Measurements from ENCODE around the gene OTUD3. TPM values are rescaled to one million over a fixed set of nuclear protein-coding genes. Genes with fewer than 3 reads are reported as not detected.

Gene OTUD3
- polyA plus RNA-seq (2013, experiment 1 of 2), result 4.1 TPM
- 3.6 TPM for polyA plus RNA-seq (2013, experiment 2 of 2)

GRCh38 chr1:19882111-19883071, at the start of gene OTUD3:
OTUD3 (plus strand) TSS chr1:19882395; CDS start chr1:19882514, 119 bp downstream.
- peak within 1 kb of the TSS in 1 of 2 experiments; percentile 98 for H3K14ac ChIP-seq (ENCODE audit: low read length in 2 of 2)
- peak within 1 kb of the TSS; percentile 10 for H4K8ac ChIP-seq (ENCODE audit: low read length)
- peak within 1 kb of the TSS; percentile 34 to 67 for H3K18ac ChIP-seq (ENCODE audit: low read depth in 1 of 2, low read length in 2 of 2)
- no peaks in the 10 kb centered on the region for H3K4me1 ChIP-seq (ENCODE audit: control insufficient read depth, insufficient read depth, low read depth, low read length)
- peak within 1 kb of the TSS; percentile 78 for H2BK5ac ChIP-seq (ENCODE audit: low read depth, low read length, poor library complexity, severe bottlenecking)
- peak within 1 kb of the TSS; percentile 39 for H2AFZ ChIP-seq (ENCODE audit: low read depth, low read length)
- peak within 1 kb of the TSS; percentile 67 for H2BK120ac ChIP-seq (ENCODE audit: low read depth, low read length)
- H2BK15ac ChIP-seq (ENCODE audit: low read depth, poor library complexity, severe bottlenecking), result peak within 1 kb of the TSS; percentile 99
- whole genome bisulfite sequencing, result under 1% methylated on average over 82 of the region's 97 CpGs
- H3K27ac ChIP-seq (ENCODE audit: low read length, poor library complexity, severe bottlenecking), result peak within 1 kb of the TSS; percentile 68
- H3K79me1 ChIP-seq (replicated peaks; ENCODE audit: low read length, poor library complexity, severe bottlenecking), result peaks cover 6% of the 10 kb centered on the region
- no peaks in the 10 kb centered on the region for H3K9me3 ChIP-seq (ENCODE audit: control insufficient read depth, low read length)
- H3K4me2 ChIP-seq (ENCODE audit: low read length, poor library complexity, severe bottlenecking), result peak within 1 kb of the TSS; percentile 92
- H3K9ac ChIP-seq (ENCODE audit: low read length), result peak within 1 kb of the TSS; percentile 95
- peak within 1 kb of the TSS; percentile 93 to 98 for H3K4me3 ChIP-seq (ENCODE audit: insufficient read depth in 1 of 2, low read depth in 1 of 2, low read length in 2 of 2)
- H3K23ac ChIP-seq (ENCODE audit: low read length in 2 of 2), result peak within 1 kb of the TSS in 1 of 2 experiments; percentile 28
- H3K4ac ChIP-seq (ENCODE audit: low read depth in 1 of 2, low read length in 2 of 2), result peak within 1 kb of the TSS; percentile 57 to 89
- DNase-seq, result peak; percentile 98
- peak within 1 kb of the TSS; percentile 45 for H2AK5ac ChIP-seq (ENCODE audit: low read length, severe bottlenecking)
- peaks cover 3% of the 10 kb centered on the region in 2 experiments for H3K36me3 ChIP-seq (ENCODE audit: control insufficient read depth in 1 of 2, insufficient read depth in 2 of 2, low read depth in 1 of 2, low read length in 2 of 2)
- H4K91ac ChIP-seq (ENCODE audit: low read length), result peak within 1 kb of the TSS; percentile 36
- H2BK12ac ChIP-seq (ENCODE audit: low read length in 2 of 2), result no peak within 1 kb of the TSS
- H3K27me3 ChIP-seq (ENCODE audit: control insufficient read depth in 1 of 2, insufficient read depth in 1 of 2, low read length in 2 of 2), result no peaks in the 10 kb centered on the region

- H2AFZ ChIP-seq (ENCODE audit: low read depth, low read length), result no peak overlapping the region
- H2BK12ac ChIP-seq (ENCODE audit: low read length in 2 of 2), result no peak overlapping the region
- H2BK15ac ChIP-seq (ENCODE audit: low read depth, poor library complexity, severe bottlenecking), result no peak overlapping the region
- no peak overlapping the region for H4K91ac ChIP-seq (ENCODE audit: low read length)
- H3K14ac ChIP-seq (ENCODE audit: low read length in 2 of 2), result no peak overlapping the region
- H3K4ac ChIP-seq (ENCODE audit: low read depth in 1 of 2, low read length in 2 of 2), result no peak overlapping the region
- no peaks in the 10 kb centered on the region for H3K4me1 ChIP-seq (ENCODE audit: control insufficient read depth, insufficient read depth, low read depth, low read length)
- H2BK5ac ChIP-seq (ENCODE audit: low read depth, low read length, poor library complexity, severe bottlenecking), result no peak overlapping the region
- DNase-seq, result no peak
- no peak overlapping the region for H3K18ac ChIP-seq (ENCODE audit: low read depth in 1 of 2, low read length in 2 of 2)
- 87% methylated on average over 4 of the region's 4 CpGs for WGBS
- no peak overlapping the region for H2AK5ac ChIP-seq (ENCODE audit: low read length, severe bottlenecking)
- no peak overlapping the region for H3K4me2 ChIP-seq (ENCODE audit: low read length, poor library complexity, severe bottlenecking)
- no peaks in the 10 kb centered on the region for H3K79me1 ChIP-seq (replicated peaks; ENCODE audit: low read length, poor library complexity, severe bottlenecking)
- H3K23ac ChIP-seq (ENCODE audit: low read length in 2 of 2), result no peak overlapping the region
- no peak overlapping the region for H3K9ac ChIP-seq (ENCODE audit: low read length)
- H3K36me3 ChIP-seq (ENCODE audit: control insufficient read depth in 1 of 2, insufficient read depth in 2 of 2, low read depth in 1 of 2, low read length in 2 of 2), result no peaks in the 10 kb centered on the region
- H3K9me3 ChIP-seq (ENCODE audit: control insufficient read depth, low read length), result peaks cover 11% of the 10 kb centered on the region
- H3K4me3 ChIP-seq (ENCODE audit: insufficient read depth in 1 of 2, low read depth in 1 of 2, low read length in 2 of 2), result no peak overlapping the region
- no peak overlapping the region for H4K8ac ChIP-seq (ENCODE audit: low read length)
- H2BK120ac ChIP-seq (ENCODE audit: low read depth, low read length), result no peak overlapping the region
- no peaks in the 10 kb centered on the region for H3K27me3 ChIP-seq (ENCODE audit: control insufficient read depth in 1 of 2, insufficient read depth in 1 of 2, low read length in 2 of 2)
- H3K27ac ChIP-seq (ENCODE audit: low read length, poor library complexity, severe bottlenecking), result no peak overlapping the region
These were observed 46.6 kb upstream of the OTUD3 start for GRCh38 chr1:19835578-19835977.

- Histone ChIP-seq H3K27me3 (ENCODE audit: control insufficient read depth in 1 of 2, insufficient read depth in 1 of 2, low read length in 2 of 2) (no peaks in the 10 kb centered on the region), H2BK15ac (ENCODE audit: low read depth, poor library complexity, severe bottlenecking) (no peak overlapping the region), H3K27ac (ENCODE audit: low read length, poor library complexity, severe bottlenecking) (no peak overlapping the region), H2AFZ (ENCODE audit: low read depth, low read length) (no peak overlapping the region), H3K4ac (ENCODE audit: low read depth in 1 of 2, low read length in 2 of 2) (no peak overlapping the region), H3K4me1 (ENCODE audit: control insufficient read depth, insufficient read depth, low read depth, low read length) (no peaks in the 10 kb centered on the region), H3K23ac (ENCODE audit: low read length in 2 of 2) (no peak overlapping the region), H3K18ac (ENCODE audit: low read depth in 1 of 2, low read length in 2 of 2) (no peak overlapping the region), H2BK120ac (ENCODE audit: low read depth, low read length) (no peak overlapping the region), H4K8ac (ENCODE audit: low read length) (no peak overlapping the region), H3K9me3 (ENCODE audit: control insufficient read depth, low read length) (no peaks in the 10 kb centered on the region), H3K36me3 (ENCODE audit: control insufficient read depth in 1 of 2, insufficient read depth in 2 of 2, low read depth in 1 of 2, low read length in 2 of 2) (no peaks in the 10 kb centered on the region), H3K9ac (ENCODE audit: low read length) (no peak overlapping the region), H3K4me2 (ENCODE audit: low read length, poor library complexity, severe bottlenecking) (no peak overlapping the region), H2AK5ac (ENCODE audit: low read length, severe bottlenecking) (no peak overlapping the region), H3K14ac (ENCODE audit: low read length in 2 of 2) (no peak overlapping the region), H3K4me3 (ENCODE audit: insufficient read depth in 1 of 2, low read depth in 1 of 2, low read length in 2 of 2) (no peak overlapping the region), H4K91ac (ENCODE audit: low read length) (no peak overlapping the region), H3K79me1 (replicated peaks; ENCODE audit: low read length, poor library complexity, severe bottlenecking) (no peaks in the 10 kb centered on the region), H2BK12ac (ENCODE audit: low read length in 2 of 2) (no peak overlapping the region), H2BK5ac (ENCODE audit: low read depth, low read length, poor library complexity, severe bottlenecking) (no peak overlapping the region)
- 83% methylated on average over 1 of the region's 2 CpGs for WGBS
- DNase-seq, result no peak
These were observed 44.3 kb upstream of the OTUD3 start for GRCh38 chr1:19837866-19838265.

GRCh38 chr1:19840228-19840627, 42.0 kb upstream of the OTUD3 start:
- H3K18ac ChIP-seq (ENCODE audit: low read depth in 1 of 2, low read length in 2 of 2), result no peak overlapping the region
- DNase-seq, result no peak
- no peaks in the 10 kb centered on the region for H3K9me3 ChIP-seq (ENCODE audit: control insufficient read depth, low read length)
- no peaks in the 10 kb centered on the region for H3K36me3 ChIP-seq (ENCODE audit: control insufficient read depth in 1 of 2, insufficient read depth in 2 of 2, low read depth in 1 of 2, low read length in 2 of 2)
- H3K4me3 ChIP-seq (ENCODE audit: insufficient read depth in 1 of 2, low read depth in 1 of 2, low read length in 2 of 2), result no peak overlapping the region
- H2BK5ac ChIP-seq (ENCODE audit: low read depth, low read length, poor library complexity, severe bottlenecking), result no peak overlapping the region
- no peak overlapping the region for H4K91ac ChIP-seq (ENCODE audit: low read length)
- no peak overlapping the region for H2AFZ ChIP-seq (ENCODE audit: low read depth, low read length)
- H3K4me1 ChIP-seq (ENCODE audit: control insufficient read depth, insufficient read depth, low read depth, low read length), result no peaks in the 10 kb centered on the region
- H3K4me2 ChIP-seq (ENCODE audit: low read length, poor library complexity, severe bottlenecking), result no peak overlapping the region
- no peak overlapping the region for H2BK15ac ChIP-seq (ENCODE audit: low read depth, poor library complexity, severe bottlenecking)
- no peak overlapping the region for H3K4ac ChIP-seq (ENCODE audit: low read depth in 1 of 2, low read length in 2 of 2)
- H4K8ac ChIP-seq (ENCODE audit: low read length), result no peak overlapping the region
- H3K79me1 ChIP-seq (replicated peaks; ENCODE audit: low read length, poor library complexity, severe bottlenecking), result no peaks in the 10 kb centered on the region
- no peak overlapping the region for H2AK5ac ChIP-seq (ENCODE audit: low read length, severe bottlenecking)
- no peak overlapping the region for H3K14ac ChIP-seq (ENCODE audit: low read length in 2 of 2)
- no peak overlapping the region for H3K9ac ChIP-seq (ENCODE audit: low read length)
- H3K27ac ChIP-seq (ENCODE audit: low read length, poor library complexity, severe bottlenecking), result no peak overlapping the region
- no peaks in the 10 kb centered on the region for H3K27me3 ChIP-seq (ENCODE audit: control insufficient read depth in 1 of 2, insufficient read depth in 1 of 2, low read length in 2 of 2)
- H2BK12ac ChIP-seq (ENCODE audit: low read length in 2 of 2), result no peak overlapping the region
- no peak overlapping the region for H2BK120ac ChIP-seq (ENCODE audit: low read depth, low read length)
- H3K23ac ChIP-seq (ENCODE audit: low read length in 2 of 2), result no peak overlapping the region

Measured in mesenchymal stem cell (in vitro differentiated cells and primary cell).